Activated CD8-positive, alpha-beta memory T cell treated with anti-CD3 and anti-CD28 coated beads for 48 hours (primary cell): ENCODE data around the gene CCDC116.
"Not testable (repeated sequence)": the region's sequence is repeated elsewhere in the genome, so short reads cannot be mapped to it uniquely, and the experiment has no call there.

Source experiments
- DNase-seq, 3 experiments: peaks; one replicate each; pipeline ENCODE4 v3.0.0-alpha.2; 2020; ENCODE audit warnings: low read depth in 2 of 3, low spot score in 2 of 3

Gene CCDC116

GRCh38 chr22:21631025-21631424 lies 1.5 kb upstream of the CCDC116 start:
- no peak for DNase-seq

GRCh38 chr22:21632931-21633330 lies 371 bp downstream of the CCDC116 start:
- no peak for DNase-seq

GRCh38 chr22:21633481-21633880 lies 921 bp downstream of the CCDC116 start:
- no peak for DNase-seq

- no peak for DNase-seq
These were observed 1.5 kb downstream of the CCDC116 start for GRCh38 chr22:21634081-21634480.

GRCh38 chr22:21634844-21635243 lies 2.3 kb downstream of the CCDC116 start:
- no peak for DNase-seq

- no peak for DNase-seq
These were observed 3.4 kb downstream of the CCDC116 start for GRCh38 chr22:21635771-21636510.

GRCh38 chr22:21636629-21637218 lies 4.2 kb downstream of the CCDC116 start:
- DNase-seq: no peak

GRCh38 chr22:21637450-21637849 lies 4.9 kb downstream of the CCDC116 start:
- not testable (repeated sequence) for DNase-seq

GRCh38 chr22:21639359-21639758 lies 6.8 kb downstream of the CCDC116 start:
- no peak for DNase-seq

- no peak for DNase-seq
These were observed 8.2 kb downstream of the CCDC116 start for GRCh38 chr22:21640810-21641209.

- no peak for DNase-seq
These were observed 8.8 kb downstream of the CCDC116 start for GRCh38 chr22:21641417-21641788.

GRCh38 chr22:21641789-21642583 lies 9.4 kb downstream of the CCDC116 start, which contains the start of gene SDF2L1:
Gene SDF2L1, plus strand, starts transcription at chr22:21642302. Its CDS starts 35 bp downstream, at chr22:21642337.
- DNase-seq: peak; percentile 88 to 98 (median 93)

GRCh38 chr22:21642584-21643448 lies 10.3 kb downstream of the CCDC116 start:
- DNase-seq: peak in 2 of 3 experiments; percentile 39 to 41

GRCh38 chr22:21643533-21644357 lies 11.2 kb downstream of the CCDC116 start:
- no peak for DNase-seq

- not testable (repeated sequence) for DNase-seq
These were observed 13.0 kb downstream of the CCDC116 start for GRCh38 chr22:21645513-21645912.

GRCh38 chr22:21646608-21647590 lies 14.3 kb downstream of the CCDC116 start:
- DNase-seq: peak in 1 of 3 experiments; percentile 46

GRCh38 chr22:21650280-21650679 lies 17.7 kb downstream of the CCDC116 start:
- DNase-seq: no peak

- DNase-seq: no peak
These were observed 18.4 kb downstream of the CCDC116 start for GRCh38 chr22:21650823-21651520.
